OCI-LY1 (cell line): ENCODE measurements around the gene DDX42.

Experiments used
- CTCF ChIP-seq: fragments of 200-600 bp; sonication (generic), shearing (Covaris generic); IDR thresholded peaks from 2 replicates; pipeline ENCODE4 v1.5.1; 2017; ENCODE audit warnings: mild to moderate bottlenecking, antibody characterized with exemption, low read length, moderate library complexity, mixed read lengths
- EZH2 ChIP-seq: fragments of 200-600 bp; sonication (generic), shearing (Covaris generic); IDR thresholded peaks from 2 replicates; pipeline ENCODE4 v1.8.0; 2017; ENCODE audit warnings: borderline replicate concordance, mixed run types, mild to moderate bottlenecking, antibody characterized with exemption, low read length, moderate library complexity, mixed read lengths

DNA sequence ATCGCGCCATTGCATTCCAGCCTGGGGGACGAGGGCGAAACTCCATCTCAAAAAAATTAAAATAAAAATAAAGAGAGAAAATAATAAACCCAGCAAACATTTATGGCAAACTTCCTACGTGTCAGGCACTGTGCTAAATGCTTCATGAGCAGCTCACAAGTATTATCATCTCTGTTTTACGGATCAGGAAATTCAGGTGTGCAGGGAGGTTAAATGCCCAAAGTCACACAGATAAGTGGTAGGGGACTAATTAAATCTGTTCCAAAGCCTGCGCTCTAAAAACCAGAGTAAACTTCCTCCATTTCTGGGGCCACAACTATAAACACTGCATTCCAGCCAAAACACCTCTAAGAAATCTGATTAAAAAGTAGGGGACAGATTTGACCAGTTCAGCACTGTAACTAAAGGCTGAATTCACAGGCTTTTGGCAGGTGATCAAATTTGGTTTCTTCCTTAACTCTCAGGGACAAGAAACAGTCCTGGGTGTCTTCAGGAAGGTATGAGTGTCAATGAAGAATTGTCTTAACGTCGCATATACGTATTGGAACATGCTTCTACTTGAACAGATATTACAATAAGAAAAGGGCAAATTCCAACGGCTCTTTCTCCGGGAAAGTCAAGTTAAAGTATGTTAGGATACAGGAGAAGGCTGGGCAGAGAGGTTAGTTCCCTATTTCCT lies 33.4 kb upstream of the DDX42 start:
- TF ChIP-seq CTCF, result no peak
- no peak for TF ChIP-seq EZH2
